Activated effector memory CD4-positive, alpha-beta T cell treated with anti-CD3 and anti-CD28 coated beads, Interleukin-2, amount 50 U/mL, for 16 hours (primary cell): ENCODE results near the gene KHNYN.

Source experiments
- DNase-seq: peaks from one replicate; pipeline ENCODE4 v3.0.0-alpha.2; 2020

KHNYN gene

GRCh38 chr14:24401810-24402702 is 27.7 kb upstream of the KHNYN start:
- no peak for DNase-seq

DNA sequence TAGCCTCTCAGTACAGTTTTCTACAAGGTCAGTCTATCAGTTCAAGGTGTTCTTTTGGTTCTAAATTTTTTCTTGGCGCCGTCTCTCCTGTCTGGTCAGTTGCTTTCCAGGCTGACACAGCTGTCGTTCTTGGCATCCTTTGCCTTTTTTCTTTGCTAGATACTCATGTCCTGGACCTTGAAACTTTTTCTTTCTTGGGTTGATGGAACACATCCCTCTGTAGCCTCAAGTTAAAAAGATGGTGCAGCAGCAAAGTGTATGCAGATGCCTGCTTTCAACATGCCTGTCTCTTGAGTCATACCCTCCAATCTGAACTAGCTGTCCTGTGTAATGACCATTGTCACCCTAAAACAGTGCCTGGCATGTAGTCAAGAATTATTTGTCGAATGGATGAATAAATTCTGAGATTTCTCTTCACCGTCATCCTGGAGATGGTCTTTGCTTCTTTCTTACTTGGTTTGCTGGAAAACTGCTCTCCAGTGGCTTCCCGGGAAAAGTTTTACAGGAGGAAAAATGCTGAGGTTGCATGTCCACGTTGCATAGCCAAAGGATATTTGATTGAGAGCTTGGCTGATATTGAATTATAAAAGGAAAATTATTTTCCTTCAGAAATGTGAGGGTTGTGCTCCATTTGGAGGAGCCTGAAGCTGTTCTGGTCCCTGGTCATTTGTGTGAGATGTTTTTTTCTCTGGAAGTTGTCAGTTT is 26.3 kb upstream of the KHNYN start:
- no peak for DNase-seq

GRCh38 chr14:24404814-24405213 is 24.9 kb upstream of the KHNYN start:
- DNase-seq: no peak

- no peak for DNase-seq
Measured at GRCh38 chr14:24406416-24406815, 23.3 kb upstream of the KHNYN start.

- no peak for DNase-seq
Measured at GRCh38 chr14:24407608-24408325, 22.0 kb upstream of the KHNYN start.

GRCh38 chr14:24408764-24409163 is 21.0 kb upstream of the KHNYN start:
- no peak for DNase-seq

GRCh38 chr14:24409192-24409591 is 20.6 kb upstream of the KHNYN start:
- DNase-seq: no peak

DNA sequence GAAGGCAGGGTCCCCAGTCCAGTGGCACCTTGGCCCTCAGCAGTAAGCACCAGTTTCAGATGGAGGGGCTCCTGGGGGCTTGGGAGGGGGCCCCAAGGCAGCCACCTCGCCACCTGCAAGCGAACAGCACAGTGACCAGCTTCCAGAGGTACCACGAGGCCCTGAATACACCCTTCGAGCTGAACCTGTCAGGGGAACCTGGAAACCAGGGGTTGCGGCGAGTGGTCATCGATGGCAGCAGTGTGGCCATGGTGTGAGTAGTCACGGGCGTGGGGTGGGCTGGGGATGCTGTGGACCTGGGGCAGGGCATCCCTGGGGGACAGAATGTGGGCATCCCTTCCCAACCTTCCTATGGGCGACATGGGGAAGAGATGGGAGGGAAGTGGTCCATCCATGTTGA is 19.8 kb upstream of the KHNYN start:
- no peak for DNase-seq

DNA sequence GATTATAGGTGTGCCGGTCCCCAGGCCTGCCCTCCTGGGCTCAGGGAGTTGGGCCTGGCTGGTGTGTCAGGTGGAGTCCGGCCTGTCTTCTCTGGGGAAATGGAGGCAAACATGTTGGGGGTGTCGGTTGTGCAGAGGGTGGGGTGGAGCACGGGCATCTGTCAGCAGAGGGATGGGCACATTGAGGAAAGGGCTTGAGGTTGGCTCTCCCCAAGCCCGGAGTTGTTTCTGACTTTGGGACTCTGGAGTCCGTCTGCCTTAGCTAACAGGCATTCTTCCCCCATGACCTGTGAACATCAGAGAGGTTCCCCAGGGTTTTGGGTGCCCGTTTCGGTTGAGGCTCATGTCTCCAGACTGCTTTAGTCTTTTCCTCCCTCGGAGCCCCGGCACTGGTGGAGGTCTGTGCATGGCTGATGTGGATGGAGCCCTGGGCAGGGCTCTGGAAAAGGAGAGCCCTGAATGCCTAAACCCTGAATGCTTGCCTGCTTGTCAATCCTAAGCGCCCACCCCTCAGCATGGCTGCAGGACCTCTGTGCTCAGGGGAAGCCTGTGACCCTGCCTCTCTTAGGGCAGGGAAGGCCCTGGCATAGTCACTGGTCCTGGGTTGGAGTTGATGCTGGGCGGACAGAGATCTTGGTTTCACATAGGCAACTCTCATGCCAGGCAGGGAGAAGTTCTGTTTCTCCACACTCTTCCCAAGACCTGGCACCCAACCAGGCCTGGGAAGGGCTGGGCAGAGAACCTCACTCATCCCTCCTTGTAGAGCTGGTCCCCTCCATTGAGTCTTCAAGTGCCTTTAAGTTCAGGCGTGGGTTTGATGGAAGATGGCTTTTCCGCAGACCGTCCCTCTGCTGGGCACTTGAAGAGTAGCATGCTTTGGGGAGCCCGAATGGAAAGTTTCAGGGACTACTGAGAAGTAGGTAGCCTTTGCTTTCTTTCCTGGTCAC is 18.0 kb upstream of the KHNYN start:
- peak; percentile 73 for DNase-seq

DNA sequence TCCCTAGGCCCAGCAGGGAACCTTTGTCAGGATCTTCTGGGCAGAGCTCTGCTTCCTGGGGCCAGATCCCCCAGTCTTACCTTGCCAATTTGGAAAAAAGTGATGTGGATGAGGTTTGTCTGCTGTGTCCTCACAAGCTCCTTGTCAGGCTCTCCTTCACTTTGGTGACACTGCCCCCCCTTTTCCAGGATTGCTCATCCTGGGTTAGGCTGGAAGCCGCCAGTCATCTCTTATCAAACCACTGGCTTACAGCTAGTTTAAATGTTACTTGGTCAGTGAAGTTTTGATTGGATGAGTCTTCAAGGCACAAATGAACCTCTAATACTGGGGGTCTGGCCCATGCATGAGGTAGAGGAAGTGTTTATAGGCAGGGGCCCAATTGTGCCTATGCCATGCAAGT is 15.7 kb upstream of the KHNYN start:
- DNase-seq: no peak

GRCh38 chr14:24414732-24415420 is 14.9 kb upstream of the KHNYN start:
- no peak for DNase-seq

DNA sequence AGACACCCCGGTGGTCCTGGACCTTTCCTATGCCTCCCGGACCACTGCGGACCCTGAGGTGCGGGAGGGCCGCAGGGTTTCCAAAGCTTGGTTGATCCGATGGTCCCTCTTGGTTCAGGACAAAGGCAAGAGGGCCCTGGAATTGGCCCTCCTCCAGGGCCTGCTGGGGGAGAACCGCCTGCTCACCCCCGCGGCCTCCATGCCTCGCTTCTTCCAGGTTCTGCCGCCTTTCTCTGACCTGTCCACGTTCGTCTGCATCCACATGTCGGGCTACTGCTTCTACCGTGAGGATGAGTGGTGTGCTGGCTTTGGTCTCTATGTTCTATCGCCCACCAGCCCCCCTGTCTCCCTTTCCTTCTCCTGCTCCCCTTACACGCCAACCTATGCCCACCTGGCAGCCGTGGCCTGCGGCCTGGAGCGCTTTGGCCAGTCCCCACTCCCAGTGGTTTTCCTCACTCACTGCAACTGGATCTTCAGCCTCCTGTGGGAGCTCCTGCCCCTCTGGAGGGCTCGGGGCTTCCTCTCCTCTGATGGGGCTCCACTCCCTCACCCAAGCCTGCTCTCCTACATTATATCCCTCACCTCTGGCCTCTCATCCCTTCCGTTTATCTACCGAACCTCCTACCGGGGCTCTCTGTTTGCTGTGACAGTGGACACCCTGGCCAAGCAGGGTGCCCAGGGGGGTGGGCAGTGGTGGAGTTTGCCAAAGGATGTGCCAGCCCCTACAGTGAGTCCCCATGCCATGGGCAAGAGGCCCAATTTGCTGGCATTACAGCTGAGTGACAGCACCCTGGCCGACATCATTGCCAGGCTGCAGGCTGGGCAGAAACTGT is 14.1 kb upstream of the KHNYN start:
- DNase-seq: no peak

DNA sequence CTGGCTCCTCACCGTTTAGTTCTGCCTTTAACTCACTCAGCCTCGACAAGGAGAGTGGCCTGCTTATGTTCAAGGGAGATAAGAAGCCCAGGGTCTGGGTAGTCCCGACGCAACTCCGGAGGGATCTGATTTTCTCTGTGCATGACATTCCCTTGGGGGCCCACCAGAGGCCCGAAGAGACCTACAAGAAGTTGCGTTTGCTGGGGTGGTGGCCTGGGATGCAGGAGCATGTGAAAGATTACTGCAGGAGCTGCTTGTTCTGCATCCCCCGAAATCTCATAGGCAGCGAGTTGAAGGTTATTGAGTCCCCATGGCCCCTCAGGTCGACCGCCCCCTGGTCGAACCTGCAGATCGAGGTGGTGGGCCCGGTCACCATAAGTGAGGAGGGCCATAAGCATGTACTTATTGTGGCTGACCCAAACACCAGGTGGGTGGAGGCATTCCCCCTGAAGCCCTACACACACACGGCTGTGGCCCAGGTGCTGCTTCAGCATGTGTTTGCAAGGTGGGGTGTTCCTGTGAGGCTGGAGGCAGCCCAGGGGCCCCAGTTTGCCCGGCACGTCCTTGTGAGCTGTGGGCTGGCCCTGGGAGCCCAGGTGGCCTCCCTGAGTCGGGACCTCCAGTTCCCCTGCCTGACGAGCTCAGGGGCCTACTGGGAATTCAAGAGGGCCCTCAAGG is 13.4 kb upstream of the KHNYN start:
- DNase-seq: no peak

- no peak for DNase-seq
Measured at GRCh38 chr14:24416932-24417619, 12.7 kb upstream of the KHNYN start.

- DNase-seq: no peak
Measured at GRCh38 chr14:24417832-24418491, 11.8 kb upstream of the KHNYN start.

- DNase-seq: no peak
Measured at GRCh38 chr14:24418492-24418873, 11.3 kb upstream of the KHNYN start.

DNA sequence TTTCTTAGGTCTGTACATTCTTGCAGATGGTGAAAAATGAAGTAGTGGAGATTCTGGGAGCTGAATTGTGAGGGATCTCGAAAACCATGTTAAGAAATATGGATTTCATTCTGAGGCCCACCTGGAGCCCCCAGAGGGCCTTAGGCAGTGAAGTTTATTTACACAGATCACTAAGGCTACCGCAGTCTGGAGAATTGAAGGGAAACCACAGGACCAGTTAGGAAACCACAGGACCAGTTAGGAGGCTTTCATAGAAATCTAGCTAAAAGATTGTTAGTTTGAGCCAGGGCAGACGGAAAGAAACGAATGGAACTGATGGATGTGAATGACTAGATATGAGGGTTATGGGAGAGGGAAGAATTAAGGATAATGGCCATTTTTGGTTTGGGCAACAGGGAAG is 7.5 kb upstream of the KHNYN start:
- no peak for DNase-seq

DNA sequence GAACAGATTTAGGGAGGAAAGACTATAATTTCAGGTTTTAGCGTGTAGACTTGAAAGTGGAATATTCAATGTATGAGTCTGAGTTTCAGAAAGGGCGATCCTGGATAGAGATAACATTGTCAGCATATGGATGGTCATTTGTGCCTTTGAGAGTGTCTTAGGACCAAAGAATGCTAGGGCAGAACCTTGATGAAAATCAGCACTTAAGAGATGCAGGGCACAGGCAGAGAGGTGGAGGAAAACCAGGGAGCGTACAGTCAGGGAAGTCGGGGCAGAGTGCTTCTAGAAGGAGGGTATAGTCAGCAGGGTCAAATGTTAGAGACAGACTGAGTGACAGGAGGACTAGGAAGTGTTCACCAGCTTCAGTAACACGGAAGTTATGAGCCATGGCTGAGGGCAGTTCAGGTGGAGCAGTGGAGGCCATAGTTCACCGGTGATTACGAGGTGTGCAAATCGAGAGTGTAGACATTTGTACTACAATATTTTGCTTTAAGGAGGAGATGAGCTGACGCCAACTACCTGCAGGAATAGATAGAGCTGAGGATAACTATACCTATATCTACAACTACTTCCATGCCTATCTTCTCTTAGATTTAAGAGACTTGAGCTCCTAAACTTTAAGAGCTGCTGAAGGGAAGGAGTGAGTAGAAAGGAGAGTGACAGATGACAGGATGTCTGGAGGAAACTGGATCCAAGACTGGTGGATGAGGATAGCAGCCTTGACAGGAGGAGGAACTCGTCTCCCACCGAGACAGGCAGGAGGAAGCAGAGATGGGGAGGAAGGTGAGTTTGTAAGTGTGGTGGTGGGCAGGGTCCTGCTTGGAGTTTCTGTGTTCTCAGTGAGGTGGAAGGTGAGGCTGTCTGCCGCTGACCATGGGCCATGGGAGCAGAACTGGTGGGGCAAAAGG is 6.8 kb upstream of the KHNYN start:
- DNase-seq: no peak
